ENCODE measurements around the gene YARS2.

YARS2 gene

GRCh38 chr12:32755051-32755653 is 545 bp downstream of the YARS2 start:
- peak overlapping the region; percentile 79 to 100 (median 98) for H3K4me3 ChIP-seq (ENCODE audit: low read depth in 1 of 5, low read length in 5 of 5)
- peak overlapping the region; percentile 87 for H3K27ac ChIP-seq (ENCODE audit: low read depth, low read length)
- no peaks in the 10 kb centered on the region for H3K27me3 ChIP-seq (ENCODE audit: control insufficient read depth in 5 of 5, insufficient read depth in 4 of 5, low read length in 5 of 5)
- peak overlapping the region; percentile 53 to 96 (median 91) for H3K9ac ChIP-seq (ENCODE audit: low read length in 5 of 5)
- H3K4me1 ChIP-seq (ENCODE audit: control insufficient read depth in 5 of 5, insufficient read depth in 5 of 5, low read length in 5 of 5), result peaks cover 3 to 28% (median 22%) of the 10 kb centered on the region in 5 donors
- peaks cover 9 to 31% (median 19%) of the 10 kb centered on the region in 5 donors for H3K36me3 ChIP-seq (ENCODE audit: control insufficient read depth in 5 of 5, insufficient read depth in 5 of 5, low read length in 5 of 5)
- no peaks in the 10 kb centered on the region for H3K9me3 ChIP-seq (ENCODE audit: control insufficient read depth in 5 of 5, low read length in 5 of 5)

GRCh38 chr12:32754111-32754510 is 1.6 kb downstream of the YARS2 start:
- peaks cover 3 to 28% (median 22%) of the 10 kb centered on the region in 5 donors for H3K4me1 ChIP-seq (ENCODE audit: control insufficient read depth in 5 of 5, insufficient read depth in 5 of 5, low read length in 5 of 5)

GRCh38 chr12:32753605-32754004 is 2.1 kb downstream of the YARS2 start:
- Histone ChIP-seq H3K27ac (ENCODE audit: low read depth, low read length) (peak overlapping the region; percentile 87), H3K36me3 (ENCODE audit: control insufficient read depth in 5 of 5, insufficient read depth in 5 of 5, low read length in 5 of 5) (peaks cover 19 to 45% (median 33%) of the 10 kb centered on the region in 5 donors), H3K27me3 (ENCODE audit: control insufficient read depth in 5 of 5, insufficient read depth in 4 of 5, low read length in 5 of 5) (no peaks in the 10 kb centered on the region), H3K9me3 (ENCODE audit: control insufficient read depth in 5 of 5, low read length in 5 of 5) (no peaks in the 10 kb centered on the region), H3K4me3 (ENCODE audit: low read depth in 1 of 5, low read length in 5 of 5) (peak overlapping the region in 3 of 5 donors; percentile 23 to 98 (median 79)), H3K4me1 (ENCODE audit: control insufficient read depth in 5 of 5, insufficient read depth in 5 of 5, low read length in 5 of 5) (peaks cover 3 to 28% (median 22%) of the 10 kb centered on the region in 5 donors), H3K9ac (ENCODE audit: low read length in 5 of 5) (peak overlapping the region in 4 of 5 donors; percentile 2 to 91 (median 40))

More at GRCh38 chr12:32754111-32754510, 1.6 kb downstream of the YARS2 start:
- H3K9ac ChIP-seq (ENCODE audit: low read length in 5 of 5), result peak overlapping the region in 3 of 5 donors; percentile 2 to 91 (median 56)
- H3K27me3 ChIP-seq (ENCODE audit: control insufficient read depth in 5 of 5, insufficient read depth in 4 of 5, low read length in 5 of 5), result no peaks in the 10 kb centered on the region
- peak overlapping the region; percentile 87 for H3K27ac ChIP-seq (ENCODE audit: low read depth, low read length)
- peak overlapping the region; percentile 79 to 100 (median 98) for H3K4me3 ChIP-seq (ENCODE audit: low read depth in 1 of 5, low read length in 5 of 5)
- H3K36me3 ChIP-seq (ENCODE audit: control insufficient read depth in 5 of 5, insufficient read depth in 5 of 5, low read length in 5 of 5), result peaks cover 14 to 41% (median 29%) of the 10 kb centered on the region in 5 donors
- no peaks in the 10 kb centered on the region for H3K9me3 ChIP-seq (ENCODE audit: control insufficient read depth in 5 of 5, low read length in 5 of 5)

- Histone ChIP-seq H3K36me3 (ENCODE audit: control insufficient read depth in 5 of 5, insufficient read depth in 5 of 5, low read length in 5 of 5) (peaks cover 61 to 93% (median 74%) of the 10 kb centered on the region in 5 donors), H3K9ac (ENCODE audit: low read length in 5 of 5) (no peak overlapping the region), H3K27ac (ENCODE audit: low read depth, low read length) (no peak overlapping the region), H3K9me3 (ENCODE audit: control insufficient read depth in 5 of 5, low read length in 5 of 5) (no peaks in the 10 kb centered on the region), H3K27me3 (ENCODE audit: control insufficient read depth in 5 of 5, insufficient read depth in 4 of 5, low read length in 5 of 5) (no peaks in the 10 kb centered on the region), H3K4me1 (ENCODE audit: control insufficient read depth in 5 of 5, insufficient read depth in 5 of 5, low read length in 5 of 5) (no peaks in the 10 kb centered on the region), H3K4me3 (ENCODE audit: low read depth in 1 of 5, low read length in 5 of 5) (no peak overlapping the region)
Observed at GRCh38 chr12:32743264-32743663, 12.4 kb downstream of the YARS2 start.

- H3K4me3 ChIP-seq (ENCODE audit: low read depth in 1 of 5, low read length in 5 of 5), result no peak overlapping the region
- peaks cover 51 to 91% (median 69%) of the 10 kb centered on the region in 5 donors for H3K36me3 ChIP-seq (ENCODE audit: control insufficient read depth in 5 of 5, insufficient read depth in 5 of 5, low read length in 5 of 5)
- H3K27me3 ChIP-seq (ENCODE audit: control insufficient read depth in 5 of 5, insufficient read depth in 4 of 5, low read length in 5 of 5), result no peaks in the 10 kb centered on the region
- H3K27ac ChIP-seq (ENCODE audit: low read depth, low read length), result no peak overlapping the region
- no peaks in the 10 kb centered on the region for H3K9me3 ChIP-seq (ENCODE audit: control insufficient read depth in 5 of 5, low read length in 5 of 5)
- no peaks in the 10 kb centered on the region for H3K4me1 ChIP-seq (ENCODE audit: control insufficient read depth in 5 of 5, insufficient read depth in 5 of 5, low read length in 5 of 5)
- no peak overlapping the region for H3K9ac ChIP-seq (ENCODE audit: low read length in 5 of 5)
Observed at GRCh38 chr12:32742133-32742532, 13.6 kb downstream of the YARS2 start.

- H3K36me3 ChIP-seq (ENCODE audit: control insufficient read depth in 5 of 5, insufficient read depth in 5 of 5, low read length in 5 of 5), result peaks cover 51 to 80% (median 58%) of the 10 kb centered on the region in 5 donors
- no peak overlapping the region for H3K9ac ChIP-seq (ENCODE audit: low read length in 5 of 5)
- no peak overlapping the region for H3K27ac ChIP-seq (ENCODE audit: low read depth, low read length)
- H3K4me3 ChIP-seq (ENCODE audit: low read depth in 1 of 5, low read length in 5 of 5), result no peak overlapping the region
- no peaks in the 10 kb centered on the region for H3K4me1 ChIP-seq (ENCODE audit: control insufficient read depth in 5 of 5, insufficient read depth in 5 of 5, low read length in 5 of 5)
- no peaks in the 10 kb centered on the region for H3K9me3 ChIP-seq (ENCODE audit: control insufficient read depth in 5 of 5, low read length in 5 of 5)
- no peaks in the 10 kb centered on the region for H3K27me3 ChIP-seq (ENCODE audit: control insufficient read depth in 5 of 5, insufficient read depth in 4 of 5, low read length in 5 of 5)
Observed at GRCh38 chr12:32739279-32739678, 16.4 kb downstream of the YARS2 start.

- H3K9ac ChIP-seq (ENCODE audit: low read length in 5 of 5), result no peak overlapping the region
- H3K36me3 ChIP-seq (ENCODE audit: control insufficient read depth in 5 of 5, insufficient read depth in 5 of 5, low read length in 5 of 5), result peaks cover 41 to 73% (median 54%) of the 10 kb centered on the region in 5 donors
- H3K9me3 ChIP-seq (ENCODE audit: control insufficient read depth in 5 of 5, low read length in 5 of 5), result no peaks in the 10 kb centered on the region
- no peak overlapping the region for H3K4me3 ChIP-seq (ENCODE audit: low read depth in 1 of 5, low read length in 5 of 5)
- H3K27me3 ChIP-seq (ENCODE audit: control insufficient read depth in 5 of 5, insufficient read depth in 4 of 5, low read length in 5 of 5), result no peaks in the 10 kb centered on the region
- no peak overlapping the region for H3K27ac ChIP-seq (ENCODE audit: low read depth, low read length)
- no peaks in the 10 kb centered on the region for H3K4me1 ChIP-seq (ENCODE audit: control insufficient read depth in 5 of 5, insufficient read depth in 5 of 5, low read length in 5 of 5)
Observed at GRCh38 chr12:32737715-32738114, 18.0 kb downstream of the YARS2 start.

- Histone ChIP-seq H3K36me3 (ENCODE audit: control insufficient read depth in 5 of 5, insufficient read depth in 5 of 5, low read length in 5 of 5) (peaks cover 35 to 73% (median 52%) of the 10 kb centered on the region in 5 donors), H3K9ac (ENCODE audit: low read length in 5 of 5) (no peak overlapping the region), H3K4me1 (ENCODE audit: control insufficient read depth in 5 of 5, insufficient read depth in 5 of 5, low read length in 5 of 5) (no peaks in the 10 kb centered on the region), H3K9me3 (ENCODE audit: control insufficient read depth in 5 of 5, low read length in 5 of 5) (no peaks in the 10 kb centered on the region), H3K4me3 (ENCODE audit: low read depth in 1 of 5, low read length in 5 of 5) (no peak overlapping the region), H3K27me3 (ENCODE audit: control insufficient read depth in 5 of 5, insufficient read depth in 4 of 5, low read length in 5 of 5) (no peaks in the 10 kb centered on the region), H3K27ac (ENCODE audit: low read depth, low read length) (no peak overlapping the region)
Observed at GRCh38 chr12:32736445-32736844, 19.3 kb downstream of the YARS2 start.

GRCh38 chr12:32734952-32735351 is 20.7 kb downstream of the YARS2 start:
- no peak overlapping the region for H3K4me3 ChIP-seq (ENCODE audit: low read depth in 1 of 5, low read length in 5 of 5)
- H3K27ac ChIP-seq (ENCODE audit: low read depth, low read length), result no peak overlapping the region
- no peaks in the 10 kb centered on the region for H3K9me3 ChIP-seq (ENCODE audit: control insufficient read depth in 5 of 5, low read length in 5 of 5)
- H3K27me3 ChIP-seq (ENCODE audit: control insufficient read depth in 5 of 5, insufficient read depth in 4 of 5, low read length in 5 of 5), result no peaks in the 10 kb centered on the region
- H3K9ac ChIP-seq (ENCODE audit: low read length in 5 of 5), result no peak overlapping the region
- H3K4me1 ChIP-seq (ENCODE audit: control insufficient read depth in 5 of 5, insufficient read depth in 5 of 5, low read length in 5 of 5), result no peaks in the 10 kb centered on the region
- peaks cover 33 to 64% (median 53%) of the 10 kb centered on the region in 5 donors for H3K36me3 ChIP-seq (ENCODE audit: control insufficient read depth in 5 of 5, insufficient read depth in 5 of 5, low read length in 5 of 5)

GRCh38 chr12:32727237-32727636 is 28.5 kb downstream of the YARS2 start:
- Histone ChIP-seq H3K36me3 (ENCODE audit: control insufficient read depth in 5 of 5, insufficient read depth in 5 of 5, low read length in 5 of 5) (peaks cover 22 to 65% (median 33%) of the 10 kb centered on the region in 5 donors), H3K4me1 (ENCODE audit: control insufficient read depth in 5 of 5, insufficient read depth in 5 of 5, low read length in 5 of 5) (no peaks in the 10 kb centered on the region), H3K27me3 (ENCODE audit: control insufficient read depth in 5 of 5, insufficient read depth in 4 of 5, low read length in 5 of 5) (no peaks in the 10 kb centered on the region), H3K9me3 (ENCODE audit: control insufficient read depth in 5 of 5, low read length in 5 of 5) (no peaks in the 10 kb centered on the region), H3K9ac (ENCODE audit: low read length in 5 of 5) (no peak overlapping the region), H3K27ac (ENCODE audit: low read depth, low read length) (no peak overlapping the region), H3K4me3 (ENCODE audit: low read depth in 1 of 5, low read length in 5 of 5) (no peak overlapping the region)

Measured in subcutaneous abdominal adipose tissue (tissue), 5 donors.